ENCODE data around the gene TRIM72. TPM values are rescaled to one million over a fixed set of nuclear protein-coding genes. Genes with fewer than 3 reads are reported as not detected.
"Not testable (repeated sequence)": the region's sequence is repeated elsewhere in the genome, so short reads cannot be mapped to it uniquely, and the experiment has no call there.

TRIM72 gene
- total RNA-seq, 6 experiments from 2014 or later = 0.05 TPM; not detected in 5

GRCh38 chr16:31269541-31269940, 55.6 kb downstream of the TRIM72 start:
- Mint-ChIP-seq H3K4me1 (ENCODE audit: low read depth) (no peaks in the 10 kb centered on the region), H3K27ac (no peak overlapping the region), H3K4me3 (no peak overlapping the region), H3K36me3 (ENCODE audit: low read depth) (no peaks in the 10 kb centered on the region), H3K9me3 (no peaks in the 10 kb centered on the region), H3K27me3 (ENCODE audit: insufficient read depth) (peaks cover 28% of the 10 kb centered on the region)
- no peak for DNase-seq
- no peak for TF ChIP-seq CTCF (IDR thresholded peaks at IDR 0.05)

- H3K36me3 Mint-ChIP-seq (ENCODE audit: low read depth) = not testable (repeated sequence)
Measured at GRCh38 chr16:31269973-31270372, 56.1 kb downstream of the TRIM72 start.

GRCh38 chr16:31270795-31271194, 56.9 kb downstream of the TRIM72 start:
- no peaks in the 10 kb centered on the region for H3K4me1 Mint-ChIP-seq (ENCODE audit: low read depth)
- no peaks in the 10 kb centered on the region for H3K36me3 Mint-ChIP-seq (ENCODE audit: low read depth)
- DNase-seq = no peak
- H3K9me3 Mint-ChIP-seq = no peaks in the 10 kb centered on the region
- H3K27ac Mint-ChIP-seq = no peak overlapping the region
- peaks cover 32% of the 10 kb centered on the region for H3K27me3 Mint-ChIP-seq (ENCODE audit: insufficient read depth)
- TF ChIP-seq CTCF (IDR thresholded peaks at IDR 0.05) = no peak
- H3K4me3 Mint-ChIP-seq = no peak overlapping the region

More at GRCh38 chr16:31269973-31270372, 56.1 kb downstream of the TRIM72 start:
- not testable (repeated sequence) for H3K27ac Mint-ChIP-seq; H3K4me1 Mint-ChIP-seq (ENCODE audit: low read depth); H3K9me3 Mint-ChIP-seq; DNase-seq; H3K4me3 Mint-ChIP-seq
- H3K27me3 Mint-ChIP-seq (ENCODE audit: insufficient read depth) = peaks cover 29% of the 10 kb centered on the region

GRCh38 chr16:31271621-31272190, 57.8 kb downstream of the TRIM72 start:
- Mint-ChIP-seq H3K4me1 (ENCODE audit: low read depth) (no peaks in the 10 kb centered on the region), H3K9me3 (no peaks in the 10 kb centered on the region), H3K36me3 (ENCODE audit: low read depth) (no peaks in the 10 kb centered on the region), H3K4me3 (no peak overlapping the region), H3K27ac (no peak overlapping the region), H3K27me3 (ENCODE audit: insufficient read depth) (peaks cover 36% of the 10 kb centered on the region)
- DNase-seq = no peak
- TF ChIP-seq CTCF (IDR thresholded peaks at IDR 0.05) = no peak

- Mint-ChIP-seq H3K27ac (no peak overlapping the region), H3K4me3 (no peak overlapping the region), H3K4me1 (ENCODE audit: low read depth) (no peaks in the 10 kb centered on the region), H3K27me3 (ENCODE audit: insufficient read depth) (peaks cover 38% of the 10 kb centered on the region), H3K9me3 (no peaks in the 10 kb centered on the region), H3K36me3 (ENCODE audit: low read depth) (no peaks in the 10 kb centered on the region)
- DNase-seq = no peak
- no peak for TF ChIP-seq CTCF (IDR thresholded peaks at IDR 0.05)
Measured at GRCh38 chr16:31273187-31273586, 59.3 kb downstream of the TRIM72 start.

- Mint-ChIP-seq H3K4me3 (no peak overlapping the region), H3K36me3 (ENCODE audit: low read depth) (no peaks in the 10 kb centered on the region), H3K27me3 (ENCODE audit: insufficient read depth) (peaks cover 38% of the 10 kb centered on the region), H3K27ac (no peak overlapping the region), H3K9me3 (no peaks in the 10 kb centered on the region), H3K4me1 (ENCODE audit: low read depth) (no peaks in the 10 kb centered on the region)
- DNase-seq = no peak
- TF ChIP-seq CTCF (IDR thresholded peaks at IDR 0.05) = no peak
Measured at GRCh38 chr16:31273676-31274075, 59.8 kb downstream of the TRIM72 start.
